NOMO-1 treated with DMSO at 0.1 percent for 48 hours (cell line): ENCODE measurements around the gene DNLZ.
A peak's percentile ranks its signal among the peaks of the same experiment; 100 is the strongest.

ENCODE experiments used
- DNase-seq: peaks from one replicate; lab custom pipeline; 2025; ENCODE audit not compliant: unreplicated experiment; lab: John Stamatoyannopoulos, UW

DNLZ gene

DNA sequence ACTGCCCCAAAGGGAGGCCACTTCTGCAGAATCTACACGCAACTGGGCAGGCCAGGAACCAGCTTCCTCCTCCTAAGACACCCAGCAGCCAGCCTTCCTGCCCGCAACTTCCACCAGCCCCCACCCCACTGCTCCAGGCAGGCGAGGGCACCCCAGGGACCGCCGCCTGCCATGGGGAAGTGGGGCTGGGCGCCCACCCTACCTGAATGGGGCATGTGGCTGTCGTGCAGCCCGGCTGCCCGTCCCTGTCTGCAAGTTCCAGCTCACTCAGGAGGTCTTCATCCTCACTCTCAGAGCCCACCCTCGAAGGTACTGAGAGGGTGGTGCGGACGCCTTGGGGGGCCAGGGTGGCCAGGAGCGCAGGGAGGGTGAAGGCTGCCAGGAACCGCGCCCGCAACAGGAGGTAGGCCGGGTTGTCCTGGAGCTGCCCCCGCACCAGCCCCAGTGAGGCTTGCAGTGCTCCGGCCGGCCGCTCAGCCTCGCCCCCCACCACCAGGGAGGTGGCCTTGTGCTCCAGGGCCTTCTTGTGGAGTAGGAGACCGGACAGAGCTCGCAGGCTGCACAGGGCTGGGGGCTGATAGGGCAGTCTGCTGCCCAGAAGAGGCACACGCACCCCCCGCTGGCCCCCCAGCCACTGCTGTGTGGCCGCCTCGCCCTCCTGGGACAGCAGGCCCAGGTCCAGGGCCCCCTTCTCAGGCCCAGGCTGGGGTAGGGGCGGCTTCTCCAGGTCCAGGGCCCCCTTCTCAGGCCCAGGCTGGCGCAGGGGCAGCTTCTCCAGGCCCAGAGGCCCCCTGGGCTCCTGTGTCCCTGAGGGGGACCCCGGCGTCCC, 14.0 kb upstream of the DNLZ start:
- DNase-seq = no peak

DNA sequence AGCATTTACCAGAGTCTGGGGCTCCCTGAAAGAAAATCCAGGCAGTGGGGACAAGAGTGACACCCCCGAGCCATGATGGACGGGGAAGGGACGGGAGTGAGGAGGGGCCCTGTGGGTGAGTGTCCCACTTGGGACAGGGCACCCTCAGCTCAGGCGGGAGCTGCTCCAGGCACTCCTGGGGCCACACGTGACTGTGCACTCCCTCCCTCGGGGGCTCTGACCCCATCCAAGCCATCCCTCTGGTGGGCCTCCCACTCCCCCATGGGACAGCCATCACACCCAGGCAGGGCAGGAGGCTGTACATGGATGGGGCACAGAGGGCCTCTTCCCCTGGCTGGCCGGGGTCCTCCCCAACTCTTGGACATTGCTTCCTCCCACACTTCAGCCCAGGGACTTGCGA, 12.9 kb upstream of the DNLZ start:
- DNase-seq = no peak

GRCh38 chr9:136375096-136375495, 11.6 kb upstream of the DNLZ start:
- DNase-seq = no peak

GRCh38 chr9:136374183-136374575, 10.6 kb upstream of the DNLZ start:
- no peak for DNase-seq

DNA sequence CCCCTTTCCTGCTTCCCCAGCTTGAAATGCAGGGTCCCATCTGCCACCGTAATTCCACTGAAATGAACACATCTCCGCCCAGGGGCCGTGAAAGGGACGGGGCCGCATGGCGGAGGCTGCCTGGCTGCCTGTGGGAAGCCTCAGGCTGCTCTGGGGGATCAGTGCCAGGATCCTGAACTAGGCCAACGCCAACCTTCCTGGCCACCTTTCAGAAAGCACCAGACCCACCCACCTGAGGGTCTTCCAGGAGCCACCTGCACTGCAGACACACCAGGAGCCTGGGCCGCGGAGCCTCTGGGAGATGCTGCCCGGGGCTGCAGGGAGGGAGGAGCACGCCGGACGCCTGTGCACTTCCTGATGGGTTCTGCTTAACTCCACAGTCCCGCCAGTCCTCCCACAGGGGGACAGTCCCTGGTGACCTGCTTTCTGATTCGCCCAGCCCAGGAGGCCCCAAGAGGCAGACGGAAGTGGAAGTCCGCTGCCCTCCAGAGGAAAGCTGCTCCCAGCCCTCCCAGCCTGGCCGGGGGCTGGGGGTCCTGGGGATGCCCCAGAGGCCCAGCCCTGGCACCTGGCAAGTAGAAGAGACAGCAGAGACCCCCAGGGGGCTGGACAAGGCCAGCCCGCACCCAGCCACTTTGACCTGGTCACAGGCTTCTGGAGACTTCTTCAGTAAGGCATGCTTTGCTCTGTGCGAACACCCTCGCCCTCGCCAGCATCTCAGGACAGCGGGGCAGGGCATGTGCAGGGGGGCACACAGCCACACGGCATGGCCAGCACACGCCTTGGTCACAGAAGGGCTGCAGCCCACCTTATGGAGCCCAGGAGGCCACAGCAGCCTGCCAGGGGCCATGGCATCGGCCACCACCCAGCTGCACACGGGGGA, 10.0 kb upstream of the DNLZ start, which contains the start of gene CARD9:
Gene CARD9 (minus strand): TSS at position 370 of the 883 bp plus-strand sequence. CDS start 1,591 bp downstream, outside the sequence.
- DNase-seq = peak; percentile 87

DNA sequence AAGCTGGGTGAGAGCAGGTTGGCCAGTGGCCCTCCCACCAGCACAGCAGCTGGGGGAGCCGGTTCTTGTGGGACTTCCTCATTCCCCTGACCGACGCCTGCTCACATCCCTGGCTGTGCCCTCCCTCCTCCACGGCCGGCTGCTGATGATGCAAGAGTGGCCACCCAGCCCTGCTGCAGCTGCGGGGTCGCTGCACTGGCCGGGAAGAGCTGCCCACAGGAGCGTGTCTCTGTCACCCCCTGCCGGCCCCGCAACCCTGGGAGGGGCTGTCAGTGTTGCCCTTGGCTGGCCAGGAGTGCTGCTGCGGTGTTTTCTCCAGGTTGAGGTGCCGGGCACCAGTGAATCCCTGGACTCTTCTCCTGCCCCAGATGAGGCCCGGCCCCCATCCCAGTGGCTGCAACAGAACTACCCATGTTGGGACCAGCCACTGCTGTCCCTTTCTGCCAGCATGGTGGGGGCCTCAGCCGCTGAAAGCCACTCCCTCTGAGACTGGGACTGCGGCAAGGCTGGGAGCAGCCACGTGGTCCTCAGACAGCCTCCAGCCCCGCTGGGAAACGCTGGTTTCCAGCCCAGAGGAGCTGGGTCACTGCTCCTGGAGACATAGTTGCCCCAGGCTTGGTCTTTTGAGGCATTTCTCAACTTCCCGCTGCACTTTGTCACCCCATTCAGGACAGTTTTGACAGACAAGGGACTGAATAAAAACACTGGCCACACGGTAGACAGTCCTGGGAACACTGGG, 9.2 kb upstream of the DNLZ start:
- DNase-seq = peak; percentile 94

DNA sequence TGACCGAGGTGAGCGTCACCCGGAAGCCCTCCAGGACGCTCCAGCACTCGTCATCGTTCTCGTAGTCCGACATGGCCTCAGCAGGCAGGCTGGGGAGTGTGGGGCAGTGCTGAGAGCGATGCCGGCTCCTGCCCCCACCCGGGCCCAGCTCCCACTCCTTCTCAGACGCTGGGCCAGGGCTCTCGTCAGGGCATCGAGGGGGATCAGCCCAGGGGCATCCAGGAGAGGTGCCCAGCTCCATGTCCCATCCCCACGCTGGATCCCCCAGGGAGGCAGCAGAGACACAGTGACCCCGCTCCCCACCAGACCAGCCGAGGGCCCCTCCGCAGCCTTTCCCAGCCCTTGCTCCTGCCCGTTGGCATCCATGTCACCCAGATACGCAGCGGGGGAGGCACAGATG, 8.5 kb upstream of the DNLZ start:
- no peak for DNase-seq

- DNase-seq = no peak
Measured at GRCh38 chr9:136371533-136371880, 8.0 kb upstream of the DNLZ start.

GRCh38 chr9:136370687-136371532, 7.4 kb upstream of the DNLZ start:
- no peak for DNase-seq

GRCh38 chr9:136370037-136370436, 6.5 kb upstream of the DNLZ start:
- no peak for DNase-seq

DNA sequence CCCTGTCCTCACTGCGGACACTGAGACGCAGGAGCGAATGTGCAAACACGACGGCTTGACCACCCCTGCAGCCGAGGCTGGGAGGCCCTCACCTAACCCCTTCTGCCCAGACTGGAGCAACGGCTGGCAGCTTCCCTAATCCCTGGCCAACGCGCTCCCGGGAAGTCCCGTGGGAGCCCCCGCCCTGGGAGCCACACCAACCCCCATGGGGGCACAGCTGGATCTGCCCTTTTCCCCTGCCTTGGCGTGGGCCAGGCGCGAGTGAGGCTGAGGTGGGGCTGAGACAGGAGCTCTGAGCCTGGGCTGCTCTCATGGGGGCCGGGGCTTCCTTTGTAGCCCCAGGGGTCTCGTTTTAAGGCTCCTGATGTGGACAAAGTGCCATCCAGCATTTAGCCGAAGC, 4.6 kb upstream of the DNLZ start:
- DNase-seq = no peak

DNA sequence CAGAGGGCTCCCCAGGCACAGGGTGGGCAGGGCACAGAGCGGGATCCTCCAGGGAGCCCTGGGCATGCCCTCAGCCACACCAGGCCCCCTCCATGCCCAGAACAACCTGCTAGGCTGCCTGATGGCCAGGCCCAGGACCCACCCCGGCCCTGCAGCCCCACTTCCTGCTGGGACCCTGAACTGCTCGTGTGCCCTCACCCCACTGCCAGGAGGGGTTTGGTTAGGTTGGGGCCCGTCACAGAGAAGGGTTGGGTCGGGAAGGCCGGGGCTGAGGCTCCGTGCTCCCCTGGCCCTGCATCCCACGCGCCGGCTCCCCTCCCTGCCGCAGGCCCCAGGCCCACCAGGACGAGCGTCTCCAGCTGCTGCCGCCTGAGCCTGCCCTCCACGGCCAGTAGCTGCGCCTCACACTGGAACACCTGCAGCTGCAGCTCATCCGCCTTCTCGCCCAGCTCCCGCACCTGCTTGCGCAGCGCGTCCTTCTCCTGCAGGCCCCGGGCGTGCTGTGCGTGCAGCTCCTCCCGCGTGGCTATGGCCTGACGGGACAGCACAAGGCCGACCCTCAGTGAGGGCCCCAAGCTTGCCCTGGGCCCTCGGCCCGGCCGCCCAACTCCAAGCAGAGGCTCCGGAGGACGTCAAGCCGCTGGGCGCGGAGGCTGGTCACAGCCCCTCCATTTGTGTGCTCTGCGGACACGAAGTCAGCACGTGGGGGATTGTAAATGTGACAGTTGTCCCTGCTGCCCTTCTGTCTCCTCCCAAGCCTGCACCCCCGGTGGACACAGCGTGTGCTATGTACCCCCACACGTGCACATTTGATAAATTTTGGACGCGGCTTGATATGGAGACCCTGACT, 4.0 kb upstream of the DNLZ start:
- no peak for DNase-seq

GRCh38 chr9:136366826-136367225, 3.3 kb upstream of the DNLZ start:
- DNase-seq = no peak

GRCh38 chr9:136365775-136366222, 2.3 kb upstream of the DNLZ start:
- peak; percentile 82 for DNase-seq

- DNase-seq = no peak
Measured at GRCh38 chr9:136364942-136365774, 1.6 kb upstream of the DNLZ start.

DNA sequence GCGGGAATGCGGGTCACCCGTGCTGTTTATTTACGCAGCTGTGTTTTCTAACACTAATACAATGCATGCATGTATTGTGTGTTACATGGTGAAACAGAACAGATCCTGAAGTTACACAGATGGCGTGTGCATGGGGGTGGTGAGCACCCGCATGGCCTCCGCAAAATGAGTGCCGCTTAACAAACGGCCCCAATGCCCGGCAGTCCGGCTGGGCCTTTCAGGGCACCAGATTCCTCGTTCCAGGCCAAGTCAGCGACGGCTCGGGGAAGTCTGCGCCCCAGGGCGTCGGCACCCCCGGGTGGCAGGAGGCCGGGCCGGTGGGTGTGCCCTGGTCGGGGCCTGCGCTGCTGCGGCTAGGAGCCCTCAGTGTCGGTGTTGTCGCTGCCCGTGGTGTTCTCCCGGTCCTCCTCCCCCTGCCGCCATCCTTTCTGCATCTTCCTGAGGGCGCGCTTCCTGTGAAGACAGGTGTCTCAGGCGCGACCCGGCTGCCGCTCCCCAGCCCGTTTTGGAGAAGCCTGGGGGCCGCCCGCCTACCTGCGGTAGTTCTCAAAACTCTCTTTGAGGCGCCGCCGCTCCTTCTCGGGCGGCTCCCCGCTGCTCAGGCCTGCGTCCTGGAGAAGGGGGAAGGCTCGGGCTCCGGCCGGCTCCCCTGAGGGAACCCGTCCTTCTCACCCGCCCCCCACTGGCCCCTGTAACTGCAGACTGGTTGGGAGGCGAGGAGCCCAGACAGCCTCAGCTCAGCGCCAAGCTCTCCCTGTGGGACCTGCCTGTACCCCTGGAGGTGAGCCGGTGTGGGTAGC, 605 bp upstream of the DNLZ start:
- DNase-seq = no peak

DNA sequence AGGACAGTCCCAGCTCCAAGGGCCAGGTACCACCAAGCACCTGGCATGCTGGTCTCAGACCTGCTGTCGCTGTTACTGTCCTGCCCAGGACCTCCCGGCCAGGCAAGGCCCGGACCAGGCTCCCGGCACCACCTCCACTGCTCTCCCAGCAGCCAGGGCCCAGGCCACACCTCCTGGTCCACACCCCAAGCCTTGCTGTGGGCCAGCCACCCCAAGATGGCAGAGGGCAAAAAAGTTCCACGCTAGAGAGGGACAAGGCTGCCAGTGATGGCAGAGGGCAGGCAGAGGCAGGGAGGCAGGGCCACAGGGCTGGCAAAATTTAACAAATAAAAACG, 1.1 kb downstream of the DNLZ start:
- no peak for DNase-seq
